HUES6 (cell line): ENCODE results near the gene RGS5.
"Not testable (repeated sequence)": the region's sequence is repeated elsewhere in the genome, so short reads cannot be mapped to it uniquely, and the experiment has no call there.

Experiments used
- H3K27ac ChIP-seq: 2 replicates; pipeline ENCODE4 v1.7.0; 2013; ENCODE audit warnings: low read depth, mild to moderate bottlenecking, low read length, inconsistent platforms
- H3K27me3 ChIP-seq: 2 replicates; pipeline ENCODE4 v1.6.1; 2013; ENCODE audit warnings: low read length; ENCODE audit not compliant: control insufficient read depth, insufficient read depth
- H3K36me3 ChIP-seq: 2 replicates; pipeline ENCODE4 v1.6.1; 2013; ENCODE audit warnings: low read length; ENCODE audit not compliant: control insufficient read depth, insufficient read depth
- H3K4me1 ChIP-seq: 2 replicates; pipeline ENCODE4 v1.6.1; 2013; ENCODE audit warnings: low read length; ENCODE audit not compliant: control insufficient read depth, insufficient read depth
- H3K4me3 ChIP-seq: 2 replicates; pipeline ENCODE4 v1.5.1; 2013; ENCODE audit warnings: low read depth, low read length
- H3K9ac ChIP-seq: one replicate; pipeline ENCODE4 v1.6.1; 2013; ENCODE audit warnings: mild to moderate bottlenecking, low read length
- H3K9me3 ChIP-seq: 2 replicates; pipeline ENCODE4 v1.6.1; 2013; ENCODE audit warnings: low read depth, low read length; ENCODE audit not compliant: control insufficient read depth, insufficient read depth

The RGS5 gene

GRCh38 chr1:163202833-163203451, at the start of gene RGS5:
Gene RGS5, minus strand, starts transcription at chr1:163202916. Its CDS starts 81 bp downstream, at chr1:163202835.
- H3K27ac ChIP-seq, result peak within 1 kb of the TSS; percentile 93
- no peaks in the 10 kb centered on the region for H3K27me3 ChIP-seq
- H3K9me3 ChIP-seq, result no peaks in the 10 kb centered on the region
- peak within 1 kb of the TSS; percentile 53 for H3K9ac ChIP-seq
- H3K36me3 ChIP-seq, result no peaks in the 10 kb centered on the region
- H3K4me1 ChIP-seq, result peaks cover 31% of the 10 kb centered on the region
- H3K4me3 ChIP-seq, result peak within 1 kb of the TSS; percentile 44

GRCh38 chr1:163250382-163250974, 47.8 kb upstream of the RGS5 start:
- Histone ChIP-seq H3K36me3 (no peaks in the 10 kb centered on the region), H3K27ac (no peak overlapping the region), H3K4me3 (no peak overlapping the region), H3K4me1 (no peaks in the 10 kb centered on the region), H3K9me3 (no peaks in the 10 kb centered on the region), H3K9ac (no peak overlapping the region), H3K27me3 (no peaks in the 10 kb centered on the region)

- no peak overlapping the region for H3K27ac ChIP-seq
- H3K27me3 ChIP-seq, result no peaks in the 10 kb centered on the region
- no peaks in the 10 kb centered on the region for H3K36me3 ChIP-seq
- no peaks in the 10 kb centered on the region for H3K4me1 ChIP-seq
- H3K9ac ChIP-seq, result no peak overlapping the region
- no peak overlapping the region for H3K4me3 ChIP-seq
- no peaks in the 10 kb centered on the region for H3K9me3 ChIP-seq
Measured at GRCh38 chr1:163248064-163248463, 45.3 kb upstream of the RGS5 start.

GRCh38 chr1:163244648-163245047, 41.9 kb upstream of the RGS5 start:
- H3K9ac ChIP-seq, H3K36me3 ChIP-seq, H3K27me3 ChIP-seq, H3K4me3 ChIP-seq, H3K9me3 ChIP-seq, H3K27ac ChIP-seq, H3K4me1 ChIP-seq: not testable (repeated sequence)

GRCh38 chr1:163241746-163242145, 39.0 kb upstream of the RGS5 start:
- no peaks in the 10 kb centered on the region for H3K27me3 ChIP-seq

GRCh38 chr1:163240705-163241104, 38.0 kb upstream of the RGS5 start:
- H3K4me3 ChIP-seq, result no peak overlapping the region
- H3K4me1 ChIP-seq, result no peaks in the 10 kb centered on the region
- no peaks in the 10 kb centered on the region for H3K36me3 ChIP-seq
- H3K27ac ChIP-seq, result no peak overlapping the region
- no peaks in the 10 kb centered on the region for H3K27me3 ChIP-seq
- no peaks in the 10 kb centered on the region for H3K9me3 ChIP-seq
- no peak overlapping the region for H3K9ac ChIP-seq

More at GRCh38 chr1:163241746-163242145, 39.0 kb upstream of the RGS5 start:
- H3K9me3 ChIP-seq, result no peaks in the 10 kb centered on the region
- H3K36me3 ChIP-seq, result no peaks in the 10 kb centered on the region
- no peak overlapping the region for H3K9ac ChIP-seq
- no peak overlapping the region for H3K4me3 ChIP-seq
- no peaks in the 10 kb centered on the region for H3K4me1 ChIP-seq
- no peak overlapping the region for H3K27ac ChIP-seq

- H3K36me3 ChIP-seq, H3K4me3 ChIP-seq: not testable (repeated sequence)
Measured at GRCh38 chr1:163233643-163234042, 30.9 kb upstream of the RGS5 start.

GRCh38 chr1:163231385-163231784, 28.7 kb upstream of the RGS5 start:
- no peaks in the 10 kb centered on the region for H3K27me3 ChIP-seq

More at GRCh38 chr1:163233643-163234042, 30.9 kb upstream of the RGS5 start:
- H3K9ac ChIP-seq, H3K4me1 ChIP-seq, H3K9me3 ChIP-seq, H3K27ac ChIP-seq, H3K27me3 ChIP-seq: not testable (repeated sequence)

GRCh38 chr1:163230827-163231226, 28.1 kb upstream of the RGS5 start:
- no peak overlapping the region for H3K27ac ChIP-seq
- 0 out of 2 replicates have a peak, but pooled peaks cover 3% of the 10 kb centered on the region for H3K4me1 ChIP-seq
- H3K9ac ChIP-seq, result no peak overlapping the region
- peaks cover 18% of the 10 kb centered on the region for H3K9me3 ChIP-seq
- no peak overlapping the region for H3K4me3 ChIP-seq
- H3K27me3 ChIP-seq, result no peaks in the 10 kb centered on the region
- no peaks in the 10 kb centered on the region for H3K36me3 ChIP-seq

More at GRCh38 chr1:163231385-163231784, 28.7 kb upstream of the RGS5 start:
- Histone ChIP-seq H3K9me3 (peaks cover 18% of the 10 kb centered on the region), H3K27ac (no peak overlapping the region), H3K4me3 (no peak overlapping the region), H3K36me3 (no peaks in the 10 kb centered on the region), H3K4me1 (0 out of 2 replicates have a peak, but pooled peaks cover 3% of the 10 kb centered on the region), H3K9ac (no peak overlapping the region)

GRCh38 chr1:163228271-163228670, 25.6 kb upstream of the RGS5 start:
- not testable (repeated sequence) for H3K36me3 ChIP-seq, H3K9ac ChIP-seq, H3K4me3 ChIP-seq, H3K27ac ChIP-seq, H3K27me3 ChIP-seq, H3K4me1 ChIP-seq
- H3K9me3 ChIP-seq, result peaks cover 18% of the 10 kb centered on the region

- H3K36me3 ChIP-seq, result no peaks in the 10 kb centered on the region
- no peak overlapping the region for H3K9ac ChIP-seq
- peaks cover 18% of the 10 kb centered on the region for H3K9me3 ChIP-seq
- H3K27ac ChIP-seq, result no peak overlapping the region
- H3K4me1 ChIP-seq, result 0 out of 2 replicates have a peak, but pooled peaks cover 2% of the 10 kb centered on the region
- H3K27me3 ChIP-seq, result no peaks in the 10 kb centered on the region
- no peak overlapping the region for H3K4me3 ChIP-seq
Measured at GRCh38 chr1:163227126-163227525, 24.4 kb upstream of the RGS5 start.
